ENCODE measurements around the gene DNAH10.

The DNAH10 gene

DNA sequence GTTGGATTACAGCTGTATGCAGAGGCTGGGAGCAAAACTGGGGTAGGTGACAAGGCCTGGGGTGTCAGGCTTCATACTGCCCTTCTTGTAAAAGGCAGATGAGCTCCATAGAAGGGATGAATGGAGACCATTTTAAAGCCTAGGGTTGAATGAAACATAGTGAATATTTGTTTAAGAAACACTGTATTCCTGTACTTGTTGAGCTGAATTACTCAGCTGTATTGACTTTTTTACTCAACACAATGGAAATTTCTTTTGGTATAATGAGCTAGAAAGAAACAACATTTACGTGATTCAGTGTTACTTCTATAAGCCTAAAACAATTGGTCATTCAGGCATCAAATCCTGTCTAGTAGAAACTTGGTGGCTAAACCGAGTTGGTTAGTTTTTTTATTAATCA lies 35.9 kb upstream of the DNAH10 start:
- H3K27ac Mint-ChIP-seq: no peak overlapping the region
- H3K4me1 Mint-ChIP-seq: no peaks in the 10 kb centered on the region
- H3K9me3 Mint-ChIP-seq: no peaks in the 10 kb centered on the region
- peaks cover 51% of the 10 kb centered on the region for H3K36me3 Mint-ChIP-seq (ENCODE audit: low read depth)
- H3K27me3 Mint-ChIP-seq (ENCODE audit: low read depth): no peaks in the 10 kb centered on the region
- TF ChIP-seq, protein P1, sequence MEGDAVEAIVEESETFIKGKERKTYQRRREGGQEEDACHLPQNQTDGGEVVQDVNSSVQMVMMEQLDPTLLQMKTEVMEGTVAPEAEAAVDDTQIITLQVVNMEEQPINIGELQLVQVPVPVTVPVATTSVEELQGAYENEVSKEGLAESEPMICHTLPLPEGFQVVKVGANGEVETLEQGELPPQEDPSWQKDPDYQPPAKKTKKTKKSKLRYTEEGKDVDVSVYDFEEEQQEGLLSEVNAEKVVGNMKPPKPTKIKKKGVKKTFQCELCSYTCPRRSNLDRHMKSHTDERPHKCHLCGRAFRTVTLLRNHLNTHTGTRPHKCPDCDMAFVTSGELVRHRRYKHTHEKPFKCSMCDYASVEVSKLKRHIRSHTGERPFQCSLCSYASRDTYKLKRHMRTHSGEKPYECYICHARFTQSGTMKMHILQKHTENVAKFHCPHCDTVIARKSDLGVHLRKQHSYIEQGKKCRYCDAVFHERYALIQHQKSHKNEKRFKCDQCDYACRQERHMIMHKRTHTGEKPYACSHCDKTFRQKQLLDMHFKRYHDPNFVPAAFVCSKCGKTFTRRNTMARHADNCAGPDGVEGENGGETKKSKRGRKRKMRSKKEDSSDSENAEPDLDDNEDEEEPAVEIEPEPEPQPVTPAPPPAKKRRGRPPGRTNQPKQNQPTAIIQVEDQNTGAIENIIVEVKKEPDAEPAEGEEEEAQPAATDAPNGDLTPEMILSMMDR (IDR thresholded peaks at IDR 0.05; ENCODE audit: unreplicated experiment in 3 of 3): no peak
- no peak overlapping the region for H3K4me3 Mint-ChIP-seq

DNA sequence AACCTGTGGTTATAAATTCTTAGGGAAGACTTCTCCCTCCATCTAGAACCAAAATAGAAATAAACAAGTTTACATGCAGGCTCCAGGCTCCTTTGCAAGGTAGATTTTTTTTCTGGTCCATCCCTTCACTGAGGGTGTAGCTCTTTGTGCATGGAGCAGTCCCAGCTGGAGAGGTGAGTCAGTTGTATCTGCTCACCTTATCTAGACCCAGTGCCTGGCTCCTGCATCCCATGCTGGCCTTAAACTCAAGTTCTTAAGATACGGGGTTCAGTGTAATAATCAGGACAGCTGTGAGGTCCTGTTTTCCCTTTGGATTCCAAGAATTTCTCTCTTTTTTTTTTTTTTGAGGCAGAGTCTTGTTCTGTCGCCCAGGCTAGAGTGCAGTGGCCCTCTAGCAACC lies 35.1 kb upstream of the DNAH10 start:
- H3K9me3 Mint-ChIP-seq: no peaks in the 10 kb centered on the region
- no peaks in the 10 kb centered on the region for H3K27me3 Mint-ChIP-seq (ENCODE audit: low read depth)
- no peaks in the 10 kb centered on the region for H3K4me1 Mint-ChIP-seq
- peaks cover 54% of the 10 kb centered on the region for H3K36me3 Mint-ChIP-seq (ENCODE audit: low read depth)
- no peak overlapping the region for H3K27ac Mint-ChIP-seq
- TF ChIP-seq, protein P1 (IDR thresholded peaks at IDR 0.05; ENCODE audit: unreplicated experiment in 3 of 3): no peak
- H3K4me3 Mint-ChIP-seq: no peak overlapping the region

DNA sequence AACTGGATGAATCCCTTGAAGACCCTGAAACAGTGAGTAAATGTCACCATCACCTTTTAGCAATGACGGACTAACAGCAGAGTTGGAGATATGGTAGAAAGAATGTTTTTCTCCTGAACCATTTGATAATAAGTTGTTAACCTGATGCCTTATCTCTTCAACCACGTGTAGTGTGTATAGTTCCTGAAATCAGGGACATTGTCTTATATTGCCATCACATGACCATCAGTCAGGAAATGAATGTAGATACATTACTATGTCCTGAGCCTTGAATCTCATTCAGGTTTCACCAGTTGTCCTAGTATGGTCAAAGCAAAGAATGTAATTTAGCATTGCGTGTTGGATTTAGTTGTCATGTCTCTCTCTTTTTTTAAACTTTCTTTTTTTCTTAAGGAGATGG lies 34.2 kb upstream of the DNAH10 start:
- Mint-ChIP-seq H3K4me3 (no peak overlapping the region), H3K27me3 (ENCODE audit: low read depth) (no peaks in the 10 kb centered on the region), H3K9me3 (no peaks in the 10 kb centered on the region), H3K36me3 (ENCODE audit: low read depth) (peaks cover 63% of the 10 kb centered on the region), H3K27ac (no peak overlapping the region), H3K4me1 (no peaks in the 10 kb centered on the region)
- TF ChIP-seq, protein P1 (IDR thresholded peaks at IDR 0.05; ENCODE audit: unreplicated experiment in 3 of 3): no peak

DNA sequence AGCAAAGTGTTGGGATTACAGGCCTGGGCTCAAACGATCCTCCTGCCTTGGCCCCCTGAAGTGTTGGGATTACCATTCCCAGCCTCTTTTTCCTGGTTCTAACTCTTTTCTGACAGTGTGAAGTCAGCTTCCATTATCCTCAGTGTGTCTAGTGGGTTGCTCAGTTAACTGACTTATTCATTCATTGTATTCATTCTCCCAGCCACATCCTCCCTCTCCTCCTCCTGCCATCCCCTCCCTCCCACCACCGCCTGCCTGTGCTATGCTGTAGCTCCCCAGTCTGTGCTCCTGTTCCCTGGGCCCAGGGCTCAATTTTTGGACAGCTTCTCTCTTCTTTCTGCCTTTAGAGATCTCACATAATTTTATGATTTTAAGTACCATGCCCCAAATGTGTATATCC lies 30.5 kb upstream of the DNAH10 start:
- peaks cover 77% of the 10 kb centered on the region for H3K36me3 Mint-ChIP-seq (ENCODE audit: low read depth)
- no peaks in the 10 kb centered on the region for H3K9me3 Mint-ChIP-seq
- TF ChIP-seq, protein P1 (IDR thresholded peaks at IDR 0.05; ENCODE audit: unreplicated experiment in 3 of 3): no peak
- H3K27ac Mint-ChIP-seq: no peak overlapping the region
- no peaks in the 10 kb centered on the region for H3K27me3 Mint-ChIP-seq (ENCODE audit: low read depth)
- H3K4me3 Mint-ChIP-seq: no peak overlapping the region
- no peaks in the 10 kb centered on the region for H3K4me1 Mint-ChIP-seq

DNA sequence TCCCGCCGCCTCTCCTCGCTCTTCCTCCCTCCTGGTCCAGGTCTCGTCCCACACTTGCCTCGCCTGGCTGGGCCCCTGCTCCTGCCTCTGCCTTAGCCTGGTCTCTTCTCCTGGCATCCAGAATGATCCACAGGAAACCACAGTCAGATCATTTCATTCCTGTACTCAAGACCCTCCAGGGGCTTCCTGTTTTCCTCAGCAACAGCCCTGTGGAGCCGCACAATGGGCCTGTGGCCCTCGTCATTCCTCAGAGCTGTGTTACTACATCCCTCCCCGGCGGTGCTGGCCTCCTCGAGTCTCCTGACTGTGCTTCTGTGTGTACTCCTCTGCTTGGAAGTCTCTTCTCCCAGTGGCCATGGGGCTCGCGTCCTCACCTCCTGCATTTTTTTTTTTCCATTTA lies 29.9 kb upstream of the DNAH10 start:
- H3K36me3 Mint-ChIP-seq (ENCODE audit: low read depth): peaks cover 81% of the 10 kb centered on the region
- H3K4me1 Mint-ChIP-seq: no peaks in the 10 kb centered on the region
- TF ChIP-seq, protein P1 (IDR thresholded peaks at IDR 0.05; ENCODE audit: unreplicated experiment in 3 of 3): no peak
- no peak overlapping the region for H3K4me3 Mint-ChIP-seq
- no peak overlapping the region for H3K27ac Mint-ChIP-seq
- H3K9me3 Mint-ChIP-seq: no peaks in the 10 kb centered on the region
- no peaks in the 10 kb centered on the region for H3K27me3 Mint-ChIP-seq (ENCODE audit: low read depth)

DNA sequence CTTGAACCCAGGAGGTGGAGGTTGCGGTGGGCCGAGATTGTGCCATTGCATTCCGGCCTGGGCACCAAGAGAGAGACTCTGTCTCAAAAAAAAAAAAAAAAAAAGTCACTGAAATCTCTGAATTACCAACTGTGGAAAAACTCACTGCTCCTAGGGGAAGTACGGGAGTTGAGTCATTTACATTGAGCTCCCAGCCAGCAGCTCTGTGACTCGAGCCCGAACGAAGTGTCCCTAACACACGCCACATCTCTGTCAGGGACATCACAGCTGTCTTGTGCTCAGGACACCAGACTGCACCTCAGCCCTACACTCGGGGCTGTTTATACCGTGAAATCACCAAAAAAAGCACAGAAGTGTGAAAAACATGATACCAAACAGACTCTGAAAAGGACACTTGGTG lies 28.9 kb upstream of the DNAH10 start:
- Mint-ChIP-seq H3K4me1 (no peaks in the 10 kb centered on the region), H3K27me3 (ENCODE audit: low read depth) (no peaks in the 10 kb centered on the region), H3K4me3 (no peak overlapping the region), H3K27ac (no peak overlapping the region), H3K36me3 (ENCODE audit: low read depth) (peaks cover 79% of the 10 kb centered on the region), H3K9me3 (no peaks in the 10 kb centered on the region)
- TF ChIP-seq, protein P1 (IDR thresholded peaks at IDR 0.05; ENCODE audit: unreplicated experiment in 3 of 3): no peak

Measured in nephron (organoid).